ENCODE results near the gene MAP3K13.

MAP3K13 gene

DNA sequence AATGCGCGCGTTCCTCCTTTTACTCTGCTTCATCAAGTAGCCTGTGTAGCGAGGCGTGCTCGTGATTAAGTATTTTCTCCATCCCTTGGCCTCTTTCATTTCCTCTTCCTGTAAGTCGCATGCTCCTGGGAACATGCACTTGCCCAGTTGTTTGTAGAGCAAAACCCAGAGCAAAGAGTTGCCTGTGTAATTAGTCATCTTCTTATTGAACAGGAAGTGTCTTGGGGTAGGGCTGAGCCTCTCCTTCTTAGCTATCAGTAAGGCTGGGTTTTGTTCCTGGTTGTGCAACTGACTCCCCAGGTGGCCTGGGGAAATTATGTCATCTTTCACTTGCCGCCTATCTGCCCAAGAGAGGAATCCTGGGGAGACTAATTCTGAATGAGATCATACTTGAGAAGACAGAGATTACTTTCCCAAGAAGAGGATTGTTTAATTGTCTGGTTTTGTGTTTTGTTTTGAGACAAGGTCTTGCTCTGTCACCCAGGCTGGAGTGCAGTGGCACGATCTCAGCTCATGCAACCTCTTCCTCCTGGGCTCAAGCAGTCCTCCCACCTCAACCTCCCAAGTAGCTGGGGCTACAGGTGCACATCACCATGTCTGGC lies 174.5 kb downstream of the MAP3K13 start:
- no peak overlapping the region for H3K4me3 ChIP-seq
- peak overlapping the region in 11 of 21 experiments; percentile 1 to 65 (median 26) for H3K27ac ChIP-seq

Measured in skin epidermis (tissue), 12 donors.